Ishikawa (cell line): ENCODE results near the gene SESN1.

ENCODE experiments used
- CEBPB ChIP-seq: IDR thresholded peaks from 2 replicates; pipeline ENCODE4 v1.6.1; 2012
- CREB1 ChIP-seq: IDR thresholded peaks from 2 replicates; pipeline ENCODE4 v1.6.1; 2012; ENCODE audit warnings: low read depth
- EP300 ChIP-seq: IDR thresholded peaks from 2 replicates; pipeline ENCODE4 v1.6.1; 2012; ENCODE audit warnings: borderline replicate concordance
- FOXM1 ChIP-seq: IDR thresholded peaks from 2 replicates; pipeline ENCODE4 v1.6.1; 2012; ENCODE audit warnings: low read depth, borderline replicate concordance
- MAX ChIP-seq: IDR thresholded peaks from 2 replicates; pipeline ENCODE4 v1.6.1; 2012
- RAD21 ChIP-seq: IDR thresholded peaks from 2 replicates; pipeline ENCODE4 v1.6.1; 2012; ENCODE audit warnings: low read depth
- REST ChIP-seq: IDR thresholded peaks from 2 replicates; pipeline ENCODE4 v1.6.1; 2012; ENCODE audit warnings: low read depth, mild to moderate bottlenecking
- TAF1 ChIP-seq: IDR thresholded peaks from 2 replicates; pipeline ENCODE4 v1.6.1; 2012; ENCODE audit warnings: low read depth, mild to moderate bottlenecking
- YY1 ChIP-seq: IDR thresholded peaks from 2 replicates; pipeline ENCODE4 v1.6.1; 2012; ENCODE audit warnings: low read depth
- ZBTB7A ChIP-seq: IDR thresholded peaks from 2 replicates; pipeline ENCODE4 v1.6.1; 2012; ENCODE audit warnings: low read depth

- TF ChIP-seq MAX (no peak), RAD21 (no peak), REST (no peak), CEBPB (no peak), EP300 (no peak), FOXM1 (no peak), YY1 (no peak), TAF1 (no peak), CREB1 (no peak), ZBTB7A (no peak)
These were observed 9.9 kb upstream of the SESN1 start for GRCh38 chr6:109104512-109104911.
